ENCODE data around the gene CHSY3.

CHSY3 gene

DNA sequence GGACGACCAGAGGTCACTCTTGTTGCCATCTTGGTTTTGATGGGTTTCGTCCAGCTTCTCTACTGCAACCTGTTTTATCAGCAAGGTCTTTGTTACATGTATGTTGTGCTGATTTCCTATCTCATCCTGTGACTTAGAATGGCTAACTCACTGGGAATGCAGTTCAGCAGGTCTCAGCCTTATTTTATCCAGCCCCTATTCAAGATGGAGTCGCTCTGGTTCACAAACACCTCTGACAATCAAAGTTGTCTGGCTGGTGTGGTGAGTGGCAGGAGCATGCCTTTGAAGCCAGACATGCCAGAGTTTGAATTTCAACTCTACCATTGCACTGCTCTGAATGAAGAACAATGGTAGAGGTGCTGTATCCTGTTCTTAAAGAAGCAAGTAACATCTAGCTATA lies 253.8 kb downstream of the CHSY3 start:
- TF ChIP-seq, protein P1, sequence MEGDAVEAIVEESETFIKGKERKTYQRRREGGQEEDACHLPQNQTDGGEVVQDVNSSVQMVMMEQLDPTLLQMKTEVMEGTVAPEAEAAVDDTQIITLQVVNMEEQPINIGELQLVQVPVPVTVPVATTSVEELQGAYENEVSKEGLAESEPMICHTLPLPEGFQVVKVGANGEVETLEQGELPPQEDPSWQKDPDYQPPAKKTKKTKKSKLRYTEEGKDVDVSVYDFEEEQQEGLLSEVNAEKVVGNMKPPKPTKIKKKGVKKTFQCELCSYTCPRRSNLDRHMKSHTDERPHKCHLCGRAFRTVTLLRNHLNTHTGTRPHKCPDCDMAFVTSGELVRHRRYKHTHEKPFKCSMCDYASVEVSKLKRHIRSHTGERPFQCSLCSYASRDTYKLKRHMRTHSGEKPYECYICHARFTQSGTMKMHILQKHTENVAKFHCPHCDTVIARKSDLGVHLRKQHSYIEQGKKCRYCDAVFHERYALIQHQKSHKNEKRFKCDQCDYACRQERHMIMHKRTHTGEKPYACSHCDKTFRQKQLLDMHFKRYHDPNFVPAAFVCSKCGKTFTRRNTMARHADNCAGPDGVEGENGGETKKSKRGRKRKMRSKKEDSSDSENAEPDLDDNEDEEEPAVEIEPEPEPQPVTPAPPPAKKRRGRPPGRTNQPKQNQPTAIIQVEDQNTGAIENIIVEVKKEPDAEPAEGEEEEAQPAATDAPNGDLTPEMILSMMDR (IDR thresholded peaks at IDR 0.05) = no peak
- TF ChIP-seq ZFX (IDR thresholded peaks at IDR 0.05; ENCODE audit: borderline replicate concordance) = no peak
- no peak overlapping the region for H3K27ac ChIP-seq

DNA sequence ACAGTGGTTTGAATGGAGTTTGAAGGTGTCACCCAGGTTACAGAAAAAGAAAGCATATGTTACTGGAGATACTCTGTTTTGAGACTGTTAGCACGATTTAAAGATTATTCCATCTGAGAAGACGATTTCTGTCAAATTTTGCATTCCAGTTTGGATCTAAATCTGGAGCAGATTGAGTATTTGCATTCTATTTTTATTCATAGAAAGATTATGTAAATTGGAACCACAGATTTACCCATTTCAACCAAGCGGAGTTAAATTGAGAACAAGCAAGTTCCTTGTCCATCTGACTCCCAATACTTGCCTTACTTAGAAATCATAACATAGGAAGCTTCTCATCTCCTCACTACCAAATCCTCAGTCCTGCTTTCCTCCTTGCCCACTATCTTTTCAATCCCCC lies 255.7 kb downstream of the CHSY3 start:
- no peak for TF ChIP-seq ZFX (IDR thresholded peaks at IDR 0.05; ENCODE audit: borderline replicate concordance)
- TF ChIP-seq, protein P1 (IDR thresholded peaks at IDR 0.05) = no peak
- H3K27ac ChIP-seq = no peak overlapping the region

DNA sequence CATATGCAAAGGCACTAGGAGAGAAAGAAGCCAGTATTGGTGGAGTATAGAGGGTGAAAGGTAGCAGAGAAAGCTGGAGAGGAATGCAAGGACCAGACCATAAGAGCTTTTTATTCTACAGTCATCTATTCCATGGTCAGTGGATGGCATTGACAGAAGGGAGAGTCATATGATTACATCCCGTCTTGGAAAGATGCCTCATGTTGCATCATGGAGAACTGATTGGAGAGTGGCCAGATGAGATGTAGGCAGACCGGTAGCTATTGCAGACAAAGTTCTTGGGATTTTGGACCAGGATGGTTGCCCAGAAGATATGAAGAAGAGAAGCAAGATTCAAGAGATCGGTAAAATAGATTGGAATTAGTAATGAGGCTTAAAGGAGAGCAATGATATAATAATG lies 260.7 kb downstream of the CHSY3 start:
- TF ChIP-seq ZFX (IDR thresholded peaks at IDR 0.05; ENCODE audit: borderline replicate concordance) = no peak
- TF ChIP-seq, protein P1 (IDR thresholded peaks at IDR 0.05) = no peak
- no peak overlapping the region for H3K27ac ChIP-seq

DNA sequence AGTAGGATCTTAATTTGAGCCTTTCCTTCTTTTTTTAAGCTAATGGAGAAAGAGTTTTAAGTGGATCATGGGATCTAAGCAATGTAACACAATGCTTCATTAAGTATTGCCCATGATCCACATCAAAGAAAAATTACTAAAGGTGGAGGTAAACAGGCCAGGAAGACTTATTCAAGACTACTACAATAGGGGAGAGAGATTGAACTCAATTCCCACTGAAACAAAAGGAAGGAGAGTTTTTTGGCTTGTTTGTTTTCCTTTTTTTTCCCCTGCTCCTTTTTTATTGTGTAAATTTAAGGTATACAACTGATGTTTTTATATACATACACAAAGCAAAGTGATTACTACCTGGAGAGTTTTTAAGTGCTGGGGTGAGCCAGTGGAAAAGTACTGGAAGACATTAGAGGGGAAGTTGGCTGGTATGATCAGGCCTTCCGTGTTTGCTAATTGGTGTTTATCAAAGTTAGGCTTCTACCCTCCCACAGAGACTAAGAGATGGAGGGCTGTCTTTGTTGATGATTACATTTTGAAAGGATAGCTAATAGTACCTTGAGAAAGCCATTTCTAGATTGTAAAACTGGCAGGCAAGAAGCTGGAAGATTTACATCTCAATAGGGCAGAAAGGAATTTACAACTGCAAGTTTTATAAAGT lies 262.7 kb downstream of the CHSY3 start:
- TF ChIP-seq, protein P1 (IDR thresholded peaks at IDR 0.05) = no peak
- TF ChIP-seq ZFX (IDR thresholded peaks at IDR 0.05; ENCODE audit: borderline replicate concordance) = no peak
- no peak overlapping the region for H3K27ac ChIP-seq

DNA sequence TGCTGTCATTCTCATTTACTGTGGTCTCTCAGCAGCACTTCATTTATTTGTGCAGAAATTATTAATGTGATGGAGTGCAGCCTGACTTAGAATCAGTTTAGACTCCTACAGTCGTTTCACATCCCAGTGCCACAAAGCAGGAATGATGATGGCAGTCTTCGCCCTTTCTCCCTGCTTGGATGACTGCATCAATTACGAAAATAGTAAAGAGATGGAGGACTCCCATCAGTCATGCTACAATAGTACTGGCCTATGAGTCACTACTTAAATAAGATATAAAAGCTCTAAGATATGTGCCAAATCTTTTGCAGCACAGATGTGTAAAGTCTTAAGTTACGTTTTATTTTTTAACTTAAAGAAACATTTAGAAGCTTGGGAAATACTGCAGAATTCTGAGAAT lies 263.9 kb downstream of the CHSY3 start:
- no peak overlapping the region for H3K27ac ChIP-seq

DNA sequence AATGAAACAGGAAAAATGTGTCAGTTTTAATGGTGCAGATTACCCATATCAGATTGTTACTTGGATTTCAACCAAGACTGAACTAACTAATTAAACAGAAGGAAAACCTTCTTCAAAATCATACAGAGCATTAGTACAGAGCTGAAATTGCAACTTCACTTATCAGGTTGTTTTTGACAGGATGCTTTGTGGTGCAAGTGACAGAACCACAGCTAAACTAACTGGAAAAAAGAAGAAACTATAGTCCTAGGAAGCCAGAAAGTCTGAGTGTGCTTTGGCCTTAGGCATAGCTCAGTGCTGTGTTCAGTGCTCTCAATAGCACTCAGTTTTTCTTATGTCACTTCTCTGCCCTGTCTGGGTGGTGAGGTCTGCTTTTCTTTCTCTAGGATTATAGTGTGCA lies 267.4 kb downstream of the CHSY3 start:
- H3K27ac ChIP-seq = no peak overlapping the region
- TF ChIP-seq, protein P1 (IDR thresholded peaks at IDR 0.05) = no peak
- TF ChIP-seq ZFX (IDR thresholded peaks at IDR 0.05; ENCODE audit: borderline replicate concordance) = no peak

More for the DNA sequence above, 263.9 kb downstream of the CHSY3 start:
- TF ChIP-seq ZFX (IDR thresholded peaks at IDR 0.05; ENCODE audit: borderline replicate concordance) = no peak
- TF ChIP-seq, protein P1 (IDR thresholded peaks at IDR 0.05) = no peak

DNA sequence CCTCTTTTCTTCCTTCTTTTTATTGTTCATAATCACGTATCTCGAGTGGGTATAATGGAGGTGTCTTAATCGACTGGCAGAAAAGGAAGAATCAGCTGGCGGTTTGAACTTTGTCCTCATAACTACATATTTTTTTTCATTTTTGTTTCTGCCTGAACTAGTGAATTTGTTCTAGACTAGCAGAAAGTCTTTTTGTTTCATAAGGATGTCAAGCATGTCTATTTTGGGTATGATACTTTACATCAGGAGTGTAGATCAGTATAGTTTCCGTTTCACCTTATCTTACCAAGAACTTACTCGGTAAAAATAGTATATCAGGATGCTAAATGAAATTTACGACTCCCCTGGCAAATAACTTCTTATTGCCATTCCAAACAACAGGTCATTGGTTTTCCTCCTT lies 278.9 kb downstream of the CHSY3 start:
- H3K27ac ChIP-seq = no peak overlapping the region
- TF ChIP-seq ZFX (IDR thresholded peaks at IDR 0.05; ENCODE audit: borderline replicate concordance) = no peak
- TF ChIP-seq, protein P1 (IDR thresholded peaks at IDR 0.05) = no peak

Data from 22Rv1 (cell line).